ENCODE measurements around the gene IRF2BP2. TPM values are rescaled to one million over a fixed set of nuclear protein-coding genes. Genes with fewer than 3 reads are reported as not detected.

The IRF2BP2 gene
- total and polyA plus RNA-seq, 10 of the 15 experiments (the other 5 are each of a cell fraction or from before 2014, with no cell fraction given), result 7.5 to 114 (median 52.3) TPM

DNA sequence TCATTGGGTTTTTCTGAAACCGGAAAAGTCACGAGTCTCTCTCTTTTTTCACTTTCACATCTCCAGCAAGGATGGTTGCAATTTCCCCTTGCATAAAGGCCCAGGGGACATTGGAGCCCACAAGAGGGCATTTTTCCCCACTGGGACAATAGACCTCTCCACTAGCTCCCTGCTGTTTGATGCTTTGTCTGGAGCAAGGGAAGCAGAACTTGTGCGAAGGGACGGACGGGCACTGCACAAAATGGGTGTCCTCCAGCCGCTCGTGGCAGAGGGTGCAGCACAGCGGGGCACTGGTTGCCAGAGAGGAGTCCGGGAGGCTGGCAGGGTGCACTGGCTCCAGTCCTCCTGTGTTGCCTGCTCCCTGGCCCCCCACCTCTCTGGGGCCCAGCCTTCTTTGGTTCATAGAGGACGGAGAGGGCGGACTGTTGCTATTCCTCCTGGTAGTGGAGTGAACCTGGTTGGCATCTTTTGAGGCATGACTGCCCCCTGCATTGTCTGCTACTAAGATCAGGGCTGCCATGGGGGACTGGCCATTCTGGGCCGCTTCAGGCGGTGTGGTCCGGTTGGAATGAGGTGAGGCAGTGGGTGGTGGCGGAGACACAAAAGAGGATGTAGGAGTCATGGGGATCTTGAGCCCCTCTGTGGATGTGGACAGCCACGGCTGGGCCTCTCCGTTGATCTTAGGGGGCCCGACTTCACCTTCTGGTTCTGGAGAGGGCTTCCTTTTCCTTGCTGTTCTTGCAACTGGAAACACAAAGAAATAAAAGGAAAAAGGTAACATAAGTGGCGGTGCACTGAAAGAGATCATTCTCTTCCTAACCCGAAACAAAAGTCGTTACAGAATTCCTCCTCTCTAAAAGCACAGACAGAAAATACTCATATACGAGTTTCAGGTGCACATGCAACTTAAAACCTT is 2.6 kb downstream of the IRF2BP2 start (continued):
- TF ChIP-seq ZBTB11 (CRISPR knock-in tag; IDR thresholded peaks at IDR 0.05), result no peak
- TF ChIP-seq PAX5 (IDR thresholded peaks at IDR 0.05; ENCODE audit: borderline replicate concordance, low read depth, low read length), result no peak; the same call in 1 of the 2 replicates
- no peak for TF ChIP-seq NR2F1 (conservative IDR thresholded peaks at IDR 0.05)
- TF ChIP-seq POU2F2 (IDR thresholded peaks at IDR 0.05; ENCODE audit: borderline replicate concordance, low read depth, low read length), result peak; percentile 44
- peak; percentile 84 to 89 for TF ChIP-seq IKZF2 (IDR thresholded peaks at IDR 0.05)
- peak in 1 of 2 experiments; percentile 87; a peak in 2 of 4 replicates for TF ChIP-seq ETV6 (conservative IDR thresholded peaks at IDR 0.05 in 1 of 2, IDR thresholded peaks at IDR 0.05 in 1 of 2; ENCODE audit: borderline replicate concordance in 1 of 2, low read depth in 1 of 2)
- no peak for TF ChIP-seq E2F8 (IDR thresholded peaks at IDR 0.05; ENCODE audit: low read depth, partially characterized antibody)
- TF ChIP-seq ZNF207 (IDR thresholded peaks at IDR 0.05; ENCODE audit: borderline replicate concordance), result no peak
- TF ChIP-seq SMAD1 (IDR thresholded peaks at IDR 0.05; ENCODE audit: low read depth, partially characterized antibody), result no peak
- TF ChIP-seq SRF (IDR thresholded peaks at IDR 0.05; ENCODE audit: low read depth in 2 of 2, low read length in 2 of 2), result no peak
- TF ChIP-seq NFXL1 (IDR thresholded peaks at IDR 0.05; ENCODE audit: borderline replicate concordance), result no peak
- TF ChIP-seq, protein P1, sequence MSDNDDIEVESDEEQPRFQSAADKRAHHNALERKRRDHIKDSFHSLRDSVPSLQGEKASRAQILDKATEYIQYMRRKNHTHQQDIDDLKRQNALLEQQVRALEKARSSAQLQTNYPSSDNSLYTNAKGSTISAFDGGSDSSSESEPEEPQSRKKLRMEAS (IDR thresholded peaks at IDR 0.05; ENCODE audit: low read depth, low read length), result no peak
- TF ChIP-seq, protein P2, sequence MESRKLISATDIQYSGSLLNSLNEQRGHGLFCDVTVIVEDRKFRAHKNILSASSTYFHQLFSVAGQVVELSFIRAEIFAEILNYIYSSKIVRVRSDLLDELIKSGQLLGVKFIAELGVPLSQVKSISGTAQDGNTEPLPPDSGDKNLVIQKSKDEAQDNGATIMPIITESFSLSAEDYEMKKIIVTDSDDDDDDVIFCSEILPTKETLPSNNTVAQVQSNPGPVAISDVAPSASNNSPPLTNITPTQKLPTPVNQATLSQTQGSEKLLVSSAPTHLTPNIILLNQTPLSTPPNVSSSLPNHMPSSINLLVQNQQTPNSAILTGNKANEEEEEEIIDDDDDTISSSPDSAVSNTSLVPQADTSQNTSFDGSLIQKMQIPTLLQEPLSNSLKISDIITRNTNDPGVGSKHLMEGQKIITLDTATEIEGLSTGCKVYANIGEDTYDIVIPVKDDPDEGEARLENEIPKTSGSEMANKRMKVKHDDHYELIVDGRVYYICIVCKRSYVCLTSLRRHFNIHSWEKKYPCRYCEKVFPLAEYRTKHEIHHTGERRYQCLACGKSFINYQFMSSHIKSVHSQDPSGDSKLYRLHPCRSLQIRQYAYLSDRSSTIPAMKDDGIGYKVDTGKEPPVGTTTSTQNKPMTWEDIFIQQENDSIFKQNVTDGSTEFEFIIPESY (IDR thresholded peaks at IDR 0.05), result no peak
- no peak for TF ChIP-seq NBN (IDR thresholded peaks at IDR 0.05)
- peak; percentile 70 for TF ChIP-seq ZNF687 (IDR thresholded peaks at IDR 0.05)
- peak; percentile 57; the same call in 1 of the 2 replicates for TF ChIP-seq HDGF (IDR thresholded peaks at IDR 0.05)
